GM23248 (cell line): ENCODE results near the gene GLIPR1. TPM values are rescaled to one million over a fixed set of nuclear protein-coding genes. Genes with fewer than 3 reads are reported as not detected.
A peak's percentile ranks its signal among the peaks of the same experiment; 100 is the strongest.
"Not testable (repeated sequence)": the region's sequence is repeated elsewhere in the genome, so short reads cannot be mapped to it uniquely, and the experiment has no call there.

Experiments used
- DNase-seq: peaks from one replicate; pipeline ENCODE4 v3.0.0-alpha.2; 2015
- H2AFZ ChIP-seq: fragments of 200-600 bp; sonication (generic); 2 replicates; pipeline ENCODE4 v1.6.1; 2016; ENCODE audit warnings: antibody characterized with exemption
- H3F3A ChIP-seq: fragments of 200-600 bp; sonication (generic); 2 replicates; pipeline ENCODE4 v1.6.1; 2016; ENCODE audit warnings: mild to moderate bottlenecking, antibody characterized with exemption, mixed run types; ENCODE audit not compliant: insufficient read depth
- H3K27ac ChIP-seq: fragments of 200-600 bp; sonication (generic); 2 replicates; pipeline ENCODE4 v1.5.1; 2016; ENCODE audit warnings: mild to moderate bottlenecking
- H3K27me3 ChIP-seq: fragments of 200-600 bp; sonication (generic); replicated peaks from 2 replicates; pipeline ENCODE4 v1.6.1; 2016; ENCODE audit warnings: mild to moderate bottlenecking; ENCODE audit not compliant: insufficient read depth
- H3K36me3 ChIP-seq: fragments of 200-600 bp; sonication (generic); 2 replicates; pipeline ENCODE4 v1.6.1; 2016; ENCODE audit warnings: low read depth, mild to moderate bottlenecking
- H3K4me1 ChIP-seq: fragments of 200-600 bp; sonication (generic); 2 replicates; pipeline ENCODE4 v1.6.1; 2016; ENCODE audit warnings: mild to moderate bottlenecking; ENCODE audit not compliant: insufficient read depth
- H3K4me2 ChIP-seq: fragments of 200-600 bp; sonication (generic); one replicate; pipeline ENCODE4 v1.6.1; 2016; ENCODE audit warnings: mild to moderate bottlenecking; ENCODE audit not compliant: unreplicated experiment
- H3K4me3 ChIP-seq: fragments of 200-600 bp; sonication (generic); 2 replicates; pipeline ENCODE4 v1.5.1; 2016; ENCODE audit warnings: mild to moderate bottlenecking
- H3K79me2 ChIP-seq: fragments of 200-600 bp; sonication (generic); 2 replicates; pipeline ENCODE4 v1.6.1; 2016; ENCODE audit warnings: mild to moderate bottlenecking; ENCODE audit not compliant: insufficient read depth
- H3K9ac ChIP-seq: fragments of 200-600 bp; sonication (generic); 2 replicates; pipeline ENCODE4 v1.6.1; 2016; ENCODE audit warnings: mild to moderate bottlenecking
- H3K9me2 ChIP-seq: fragments of 200-600 bp; sonication (generic); 2 replicates; pipeline ENCODE4 v1.6.1; 2016; ENCODE audit warnings: mixed run types, mild to moderate bottlenecking, moderate library complexity; ENCODE audit not compliant: insufficient read depth
- H3K9me3 ChIP-seq: fragments of 200-600 bp; sonication (generic); one replicate; pipeline ENCODE4 v1.6.1; 2017; ENCODE audit warnings: low read depth
- H4K20me1 ChIP-seq: fragments of 200-600 bp; sonication (generic); 2 replicates; pipeline ENCODE4 v1.6.0; 2016; ENCODE audit not compliant: insufficient read depth
- EZH2 ChIP-seq: fragments of 200-600 bp; sonication (generic); IDR thresholded peaks from 2 replicates; pipeline ENCODE4 v1.6.1; 2018; ENCODE audit warnings: antibody characterized with exemption, mild to moderate bottlenecking; ENCODE audit not compliant: insufficient read depth, poor library complexity, severe bottlenecking
- EZH2phosphoT487 ChIP-seq: fragments of 200-600 bp; sonication (generic); IDR thresholded peaks from 2 replicates; pipeline ENCODE4 v1.6.1; 2018; ENCODE audit warnings: antibody characterized with exemption, moderate library complexity, mild to moderate bottlenecking, low read depth; ENCODE audit not compliant: insufficient read depth
- WGBS, 2 experiments: methylation state at CpG; one replicate each; pipeline ENCODE4 v1.1.6; 2015 to 2017; ENCODE audit warnings: low lambda C conversion rate in 2 of 2, low coverage in 1 of 2; ENCODE audit errors: missing lambda C conversion rate in 2 of 2; 5-methylcytosine and 5-hydroxymethylcytosine counted together
- in situ Hi-C: fragments of 300-500 bp; cut with MboI; formaldehyde crosslinking; loops from 2 replicates; pipeline ENCODE4 v1.15.0; 2020
- polyA plus RNA-seq: library from polyadenylated mRNA; unstranded; fragments of >200 nt; fragmentation: Nextera tagmentation; extraction: Ambion mirVana; gene quantifications from 2 replicates; pipeline ENCODE4 v1.2.1, GENCODE V29; 2016
- total RNA-seq: library from RNA; depleted of rRNA; stranded (reverse); fragments of >200 nt; shearing (Covaris generic); gene quantifications from 2 replicates; pipeline ENCODE4 v1.2.3, GENCODE V29; 2014

Gene GLIPR1
- total and polyA plus RNA-seq, 2 experiments from 2014 or later: 272 to 507 TPM

DNA sequence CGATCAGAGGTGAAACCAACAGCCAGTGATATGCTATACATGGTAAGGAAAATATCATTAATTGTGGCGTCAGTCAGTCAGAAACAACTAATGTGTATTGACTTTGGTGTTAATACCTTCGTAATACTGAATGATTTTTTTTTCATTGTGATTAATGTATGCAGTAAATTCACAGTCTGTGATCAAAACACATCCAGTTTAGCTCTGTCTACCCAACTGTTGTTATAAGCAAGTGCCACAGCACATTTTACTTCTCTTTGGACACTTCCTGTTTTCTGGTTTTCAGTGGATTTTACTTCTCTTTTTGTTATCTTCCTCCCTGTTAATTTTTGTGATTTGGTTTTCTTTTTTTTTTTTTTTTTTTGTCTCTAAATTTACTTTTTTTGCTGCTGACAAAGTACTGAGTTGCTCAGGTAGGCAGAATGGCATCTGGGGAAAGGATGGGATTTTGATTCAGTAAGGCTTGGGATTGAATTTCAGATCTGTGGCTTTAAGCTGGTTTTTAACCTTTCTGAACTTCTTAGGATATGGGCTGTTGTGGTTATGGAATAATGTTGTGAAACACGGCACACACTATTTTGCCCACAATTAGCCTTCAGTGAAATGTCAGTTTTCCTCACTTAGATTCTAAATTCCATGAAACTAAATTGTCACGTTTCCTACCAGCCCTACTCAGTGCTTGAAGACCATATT is 604 bp downstream of the GLIPR1 start:
- Histone ChIP-seq H3K9me3 (no peaks in the 10 kb centered on the region), H3K9ac (peak overlapping the region; percentile 82), H3K79me2 (peaks cover 51% of the 10 kb centered on the region), H3K4me1 (peaks cover 59% of the 10 kb centered on the region), H4K20me1 (no peaks in the 10 kb centered on the region), H3K27ac (peak overlapping the region; percentile 93), H3K9me2 (no peaks in the 10 kb centered on the region), H3F3A (peaks cover 60% of the 10 kb centered on the region), H3K27me3 (no peaks in the 10 kb centered on the region), H3K4me2 (peak overlapping the region; percentile 97), H3K36me3 (peaks cover 8% of the 10 kb centered on the region; the same call in 1 of the 2 replicates), H2AFZ (peak overlapping the region; percentile 69), H3K4me3 (peak overlapping the region; percentile 86)
- TF ChIP-seq EZH2: no peak
- TF ChIP-seq EZH2phosphoT487: no peak
- WGBS, 2 experiments: 1 to 2% methylated on average over 5 of the region's 5 CpGs
- in situ Hi-C loops: loop anchor here (10.0 to 25.0 kb wide), 2 partner anchors 86 to 794 kb away; partner anchors contain the start of gene GLIPR1L2
- peak; percentile 34 for DNase-seq

DNA sequence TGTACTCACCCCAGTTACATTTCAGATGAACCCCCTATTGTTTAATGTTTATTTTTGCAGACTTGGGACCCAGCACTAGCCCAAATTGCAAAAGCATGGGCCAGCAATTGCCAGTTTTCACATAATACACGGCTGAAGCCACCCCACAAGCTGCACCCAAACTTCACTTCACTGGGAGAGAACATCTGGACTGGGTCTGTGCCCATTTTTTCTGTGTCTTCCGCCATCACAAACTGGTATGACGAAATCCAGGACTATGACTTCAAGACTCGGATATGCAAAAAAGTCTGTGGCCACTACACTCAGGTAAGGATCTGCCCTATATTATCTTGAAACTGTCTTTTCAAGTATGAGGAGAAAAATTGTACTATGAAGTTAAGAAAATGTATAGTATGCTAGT is 1.2 kb downstream of the GLIPR1 start:
- Histone ChIP-seq H4K20me1 (no peaks in the 10 kb centered on the region), H3K4me2 (peak overlapping the region; percentile 97), H2AFZ (peak overlapping the region; percentile 69), H3K9ac (peak overlapping the region; percentile 82), H3K36me3 (peaks cover 11% of the 10 kb centered on the region; the same call in 1 of the 2 replicates), H3K27me3 (no peaks in the 10 kb centered on the region), H3F3A (peaks cover 67% of the 10 kb centered on the region), H3K79me2 (peaks cover 57% of the 10 kb centered on the region), H3K9me3 (no peaks in the 10 kb centered on the region), H3K9me2 (no peaks in the 10 kb centered on the region), H3K4me3 (peak overlapping the region; percentile 86), H3K4me1 (peaks cover 66% of the 10 kb centered on the region), H3K27ac (peak overlapping the region; percentile 93)
- DNase-seq: peak; percentile 75
- in situ Hi-C loops: loop anchor here (10.0 to 25.0 kb wide), 2 partner anchors 87 to 794 kb away; partner anchors contain the start of gene GLIPR1L2
- 16% methylated on average over 4 of the region's 4 CpGs for WGBS, 2 experiments
- TF ChIP-seq EZH2 (no peak), EZH2phosphoT487 (no peak)

DNA sequence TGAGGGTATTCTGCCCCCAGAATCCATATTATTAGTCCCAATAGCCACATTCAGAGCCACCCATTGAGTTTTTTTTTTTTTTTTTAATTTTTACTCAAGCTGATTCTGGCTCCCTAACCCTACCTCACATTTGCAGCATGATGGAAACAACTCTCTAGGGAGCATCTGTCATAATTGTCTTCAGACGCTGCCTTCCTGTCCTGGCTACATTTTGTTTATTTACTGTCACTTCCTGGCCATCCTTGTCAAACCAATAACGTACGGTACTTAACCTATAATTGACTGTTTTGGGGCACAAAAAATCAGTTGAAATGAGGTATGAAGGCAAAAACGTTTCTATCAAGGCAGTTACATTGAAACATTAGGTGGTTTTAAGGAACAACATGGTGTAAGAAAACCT is 2.1 kb downstream of the GLIPR1 start:
- Histone ChIP-seq H3K9me3 (no peaks in the 10 kb centered on the region), H3K4me1 (peaks cover 69% of the 10 kb centered on the region), H3K9me2 (no peaks in the 10 kb centered on the region), H3K79me2 (peaks cover 66% of the 10 kb centered on the region), H3K27ac (peak overlapping the region; percentile 93), H2AFZ (peak overlapping the region; percentile 47; the same call in 1 of the 2 replicates), H3K27me3 (no peaks in the 10 kb centered on the region), H3K36me3 (peaks cover 19% of the 10 kb centered on the region; the same call in 1 of the 2 replicates), H3K9ac (peak overlapping the region; percentile 82), H3F3A (peaks cover 75% of the 10 kb centered on the region), H3K4me2 (peak overlapping the region; percentile 97), H3K4me3 (peak overlapping the region; percentile 86), H4K20me1 (no peaks in the 10 kb centered on the region)
- TF ChIP-seq EZH2: no peak
- no peak for TF ChIP-seq EZH2phosphoT487
- DNase-seq: peak; percentile 40
- in situ Hi-C loops: loop anchor here (10.0 to 25.0 kb wide), 2 partner anchors 88 to 795 kb away; partner anchors contain the start of gene GLIPR1L2
- WGBS, 2 experiments: 15 to 32% methylated on average over 4 of the region's 4 CpGs

DNA sequence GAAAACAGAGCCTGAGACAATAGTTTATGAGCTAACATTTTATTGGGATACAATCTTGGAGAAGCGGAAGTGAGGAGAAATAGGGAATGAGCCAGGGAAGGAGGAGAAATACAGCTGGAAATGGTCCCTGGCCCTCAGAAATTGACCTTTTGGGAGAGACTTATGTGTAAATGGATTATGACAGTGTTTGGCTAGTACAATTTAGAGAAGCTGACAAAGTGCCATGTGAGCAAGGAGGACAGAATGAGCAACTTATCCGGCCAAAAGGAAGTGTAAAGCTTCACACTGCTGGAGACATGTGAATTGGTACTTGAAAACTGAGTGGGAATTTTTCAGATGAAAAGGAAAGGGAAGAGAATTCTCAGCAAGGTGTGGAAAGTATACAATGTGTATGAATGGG is 2.9 kb downstream of the GLIPR1 start:
- no peak for TF ChIP-seq EZH2phosphoT487
- TF ChIP-seq EZH2: no peak
- Histone ChIP-seq H2AFZ (peak overlapping the region; percentile 47; the same call in 1 of the 2 replicates), H3K27ac (peak overlapping the region; percentile 93), H3K79me2 (peaks cover 74% of the 10 kb centered on the region), H3K4me1 (peaks cover 65% of the 10 kb centered on the region), H4K20me1 (no peaks in the 10 kb centered on the region), H3K9me2 (no peaks in the 10 kb centered on the region), H3K36me3 (peaks cover 19% of the 10 kb centered on the region; the same call in 1 of the 2 replicates), H3K9ac (peak overlapping the region; percentile 82), H3K4me2 (peak overlapping the region; percentile 97), H3K9me3 (no peaks in the 10 kb centered on the region), H3F3A (peaks cover 77% of the 10 kb centered on the region), H3K4me3 (peak overlapping the region; percentile 86), H3K27me3 (no peaks in the 10 kb centered on the region)
- in situ Hi-C loops: loop anchor here (10.0 to 25.0 kb wide), 2 partner anchors 89 to 796 kb away; partner anchors contain the start of gene GLIPR1L2
- peak; percentile 33 for DNase-seq
- WGBS, 2 experiments: 29 to 33% methylated on average over 2 of the region's 2 CpGs

DNA sequence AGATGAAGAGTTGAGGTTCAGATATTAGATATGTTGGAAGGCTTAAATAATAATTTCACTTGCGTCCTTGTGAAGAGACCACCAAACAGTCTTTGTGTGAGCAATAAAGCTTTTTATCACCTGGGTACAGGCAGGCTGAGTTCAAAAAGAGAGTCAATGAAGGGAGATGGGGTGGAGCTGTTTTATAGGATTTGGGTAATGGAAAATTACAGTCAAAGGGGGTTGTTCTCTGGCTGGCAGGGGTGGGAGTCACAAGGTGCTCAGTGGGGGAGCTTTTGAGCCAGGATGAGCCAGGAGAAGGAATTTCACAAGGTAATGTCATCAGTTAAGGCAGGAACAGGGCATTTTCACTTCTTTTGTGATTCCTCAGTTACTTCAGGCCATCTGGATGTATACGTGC is 3.9 kb downstream of the GLIPR1 start:
- H2AFZ ChIP-seq, H3K9me3 ChIP-seq, H3K27me3 ChIP-seq, DNase-seq, H3K9me2 ChIP-seq, H4K20me1 ChIP-seq: not testable (repeated sequence)
- H3K36me3 ChIP-seq: peaks cover 19% of the 10 kb centered on the region; the same call in 1 of the 2 replicates
- peak overlapping the region; percentile 22; the same call in 1 of the 2 replicates for H3K27ac ChIP-seq
- peaks cover 75% of the 10 kb centered on the region for H3K79me2 ChIP-seq
- peaks cover 65% of the 10 kb centered on the region for H3K4me1 ChIP-seq
- H3K9ac ChIP-seq: peak overlapping the region; percentile 15; the same call in 1 of the 2 replicates
- in situ Hi-C loops: loop anchor here (10.0 to 25.0 kb wide), 2 partner anchors 90 to 797 kb away; partner anchors contain the start of gene GLIPR1L2
- H3K4me3 ChIP-seq: peak overlapping the region; percentile 86
- 95 to 98% methylated on average over 2 of the region's 2 CpGs for WGBS, 2 experiments
- peaks cover 77% of the 10 kb centered on the region for H3F3A ChIP-seq
- peak overlapping the region; percentile 97 for H3K4me2 ChIP-seq
